Measurements from ENCODE around the gene FAM120AOS.

FAM120AOS gene

GRCh38 chr9:93431539-93432105 is 21.8 kb downstream of the FAM120AOS start:
- Histone ChIP-seq H2AFZ (ENCODE audit: low read depth, low read length, severe bottlenecking) (no peak overlapping the region), H3K4me3 (ENCODE audit: insufficient read depth, low read length, poor library complexity, severe bottlenecking) (no peak overlapping the region), H3K4me2 (ENCODE audit: low read depth, low read length, poor library complexity, severe bottlenecking) (no peak overlapping the region), H3F3A (ENCODE audit: insufficient read depth) (no peaks in the 10 kb centered on the region), H3K27ac (ENCODE audit: low read depth, low read length) (no peak overlapping the region), H3K27me3 (ENCODE audit: low read length) (no peaks in the 10 kb centered on the region), H4K20me1 (ENCODE audit: low read depth, low read length) (no peaks in the 10 kb centered on the region), H3K79me2 (ENCODE audit: insufficient read depth, low read length) (no peaks in the 10 kb centered on the region), H3K9me2 (replicated peaks; ENCODE audit: insufficient read depth, low read length) (no peaks in the 10 kb centered on the region), H3K36me3 (ENCODE audit: low read length) (no peaks in the 10 kb centered on the region), H3K9me3 (ENCODE audit: insufficient read depth, low read length) (no peaks in the 10 kb centered on the region), H3K9ac (ENCODE audit: low read length) (no peak overlapping the region)
- no peak for TF ChIP-seq EZH2phosphoT487 (conservative IDR thresholded peaks at IDR 0.05; ENCODE audit: low read length)
- TF ChIP-seq CTCF (IDR thresholded peaks at IDR 0.05; ENCODE audit: insufficient read depth, low read length, poor library complexity, severe bottlenecking) = no peak

GRCh38 chr9:93427655-93428379 is 25.6 kb downstream of the FAM120AOS start:
- Histone ChIP-seq H3K9me3 (ENCODE audit: insufficient read depth, low read length) (no peaks in the 10 kb centered on the region), H3K27ac (ENCODE audit: low read depth, low read length) (no peak overlapping the region)

GRCh38 chr9:93422977-93423616 is 30.3 kb downstream of the FAM120AOS start:
- no peak overlapping the region for H3K9ac ChIP-seq (ENCODE audit: low read length)
- H3K36me3 ChIP-seq (ENCODE audit: low read length) = no peaks in the 10 kb centered on the region
- TF ChIP-seq EZH2phosphoT487 (conservative IDR thresholded peaks at IDR 0.05; ENCODE audit: low read length) = no peak
- TF ChIP-seq CTCF (IDR thresholded peaks at IDR 0.05; ENCODE audit: insufficient read depth, low read length, poor library complexity, severe bottlenecking) = no peak
- no peak overlapping the region for H2AFZ ChIP-seq (ENCODE audit: low read depth, low read length, severe bottlenecking)
- no peak overlapping the region for H3K4me2 ChIP-seq (ENCODE audit: low read depth, low read length, poor library complexity, severe bottlenecking)
- no peaks in the 10 kb centered on the region for H3K79me2 ChIP-seq (ENCODE audit: insufficient read depth, low read length)
- H3K27me3 ChIP-seq (ENCODE audit: low read length) = no peaks in the 10 kb centered on the region
- H3K9me3 ChIP-seq (ENCODE audit: insufficient read depth, low read length) = 0 out of 2 replicates have a peak, but pooled peaks cover 5% of the 10 kb centered on the region
- no peaks in the 10 kb centered on the region for H4K20me1 ChIP-seq (ENCODE audit: low read depth, low read length)
- no peaks in the 10 kb centered on the region for H3F3A ChIP-seq (ENCODE audit: insufficient read depth)
- H3K9me2 ChIP-seq (replicated peaks; ENCODE audit: insufficient read depth, low read length) = no peaks in the 10 kb centered on the region
- no peak overlapping the region for H3K27ac ChIP-seq (ENCODE audit: low read depth, low read length)
- H3K4me3 ChIP-seq (ENCODE audit: insufficient read depth, low read length, poor library complexity, severe bottlenecking) = no peak overlapping the region

More at GRCh38 chr9:93427655-93428379, 25.6 kb downstream of the FAM120AOS start:
- Histone ChIP-seq H3F3A (ENCODE audit: insufficient read depth) (no peaks in the 10 kb centered on the region), H4K20me1 (ENCODE audit: low read depth, low read length) (no peaks in the 10 kb centered on the region), H3K4me3 (ENCODE audit: insufficient read depth, low read length, poor library complexity, severe bottlenecking) (no peak overlapping the region), H3K9me2 (replicated peaks; ENCODE audit: insufficient read depth, low read length) (no peaks in the 10 kb centered on the region), H3K4me2 (ENCODE audit: low read depth, low read length, poor library complexity, severe bottlenecking) (no peak overlapping the region), H3K36me3 (ENCODE audit: low read length) (no peaks in the 10 kb centered on the region), H3K9ac (ENCODE audit: low read length) (no peak overlapping the region), H3K79me2 (ENCODE audit: insufficient read depth, low read length) (no peaks in the 10 kb centered on the region), H2AFZ (ENCODE audit: low read depth, low read length, severe bottlenecking) (no peak overlapping the region), H3K27me3 (ENCODE audit: low read length) (no peaks in the 10 kb centered on the region)
- no peak for TF ChIP-seq EZH2phosphoT487 (conservative IDR thresholded peaks at IDR 0.05; ENCODE audit: low read length)
- TF ChIP-seq CTCF (IDR thresholded peaks at IDR 0.05; ENCODE audit: insufficient read depth, low read length, poor library complexity, severe bottlenecking) = no peak
